ENCODE measurements around the gene MGLL. TPM values are rescaled to one million over a fixed set of nuclear protein-coding genes. Genes with fewer than 3 reads are reported as not detected.

Gene MGLL
- total RNA-seq, 4 donors from 2014 or later = 12.6 to 44.8 (median 32.3) TPM

DNA sequence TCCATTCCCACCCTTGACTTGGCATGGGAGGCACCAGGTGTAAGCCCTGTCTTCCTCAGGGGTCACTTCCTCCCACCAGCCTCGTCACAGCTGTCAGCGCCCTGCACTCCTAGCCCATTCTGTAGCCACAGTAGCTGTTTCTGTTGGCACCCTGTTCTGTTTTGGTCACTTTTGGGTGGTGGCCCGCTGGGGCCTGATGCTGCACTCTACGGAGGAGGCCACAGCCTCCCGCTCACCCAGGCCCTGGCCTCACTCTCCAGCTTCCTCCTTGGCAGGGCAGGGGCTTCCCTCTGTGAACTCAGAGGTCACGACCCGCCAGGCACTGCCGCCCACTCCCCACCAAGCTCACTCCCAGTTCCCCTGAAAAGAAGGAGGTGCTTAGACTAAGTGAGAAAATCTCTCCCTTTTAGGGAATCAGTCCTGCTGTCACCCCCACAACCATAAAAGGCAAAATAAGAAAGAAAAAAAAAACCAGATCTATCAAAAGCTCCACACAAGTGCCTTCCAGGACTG lies 68.4 kb downstream of the MGLL start:
- intact Hi-C loops (cut with DNase I; ENCODE audit: low total_unique reads) = no loop called here
- H3K4me1 ChIP-seq = peaks cover 0 to 7% of the 10 kb centered on the region in 2 donors
- no peaks in the 10 kb centered on the region for H3K27me3 ChIP-seq
- H3K36me3 ChIP-seq = no peaks in the 10 kb centered on the region
- TF ChIP-seq POLR2A (IDR thresholded peaks at IDR 0.05) = no peak
- TF ChIP-seq, protein P1, sequence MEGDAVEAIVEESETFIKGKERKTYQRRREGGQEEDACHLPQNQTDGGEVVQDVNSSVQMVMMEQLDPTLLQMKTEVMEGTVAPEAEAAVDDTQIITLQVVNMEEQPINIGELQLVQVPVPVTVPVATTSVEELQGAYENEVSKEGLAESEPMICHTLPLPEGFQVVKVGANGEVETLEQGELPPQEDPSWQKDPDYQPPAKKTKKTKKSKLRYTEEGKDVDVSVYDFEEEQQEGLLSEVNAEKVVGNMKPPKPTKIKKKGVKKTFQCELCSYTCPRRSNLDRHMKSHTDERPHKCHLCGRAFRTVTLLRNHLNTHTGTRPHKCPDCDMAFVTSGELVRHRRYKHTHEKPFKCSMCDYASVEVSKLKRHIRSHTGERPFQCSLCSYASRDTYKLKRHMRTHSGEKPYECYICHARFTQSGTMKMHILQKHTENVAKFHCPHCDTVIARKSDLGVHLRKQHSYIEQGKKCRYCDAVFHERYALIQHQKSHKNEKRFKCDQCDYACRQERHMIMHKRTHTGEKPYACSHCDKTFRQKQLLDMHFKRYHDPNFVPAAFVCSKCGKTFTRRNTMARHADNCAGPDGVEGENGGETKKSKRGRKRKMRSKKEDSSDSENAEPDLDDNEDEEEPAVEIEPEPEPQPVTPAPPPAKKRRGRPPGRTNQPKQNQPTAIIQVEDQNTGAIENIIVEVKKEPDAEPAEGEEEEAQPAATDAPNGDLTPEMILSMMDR (IDR thresholded peaks at IDR 0.05) = no peak
- no peak for DNase-seq
- H3K9me3 ChIP-seq = no peaks in the 10 kb centered on the region
- H3K27ac ChIP-seq = no peak overlapping the region
- no peak overlapping the region for H3K4me3 ChIP-seq

DNA sequence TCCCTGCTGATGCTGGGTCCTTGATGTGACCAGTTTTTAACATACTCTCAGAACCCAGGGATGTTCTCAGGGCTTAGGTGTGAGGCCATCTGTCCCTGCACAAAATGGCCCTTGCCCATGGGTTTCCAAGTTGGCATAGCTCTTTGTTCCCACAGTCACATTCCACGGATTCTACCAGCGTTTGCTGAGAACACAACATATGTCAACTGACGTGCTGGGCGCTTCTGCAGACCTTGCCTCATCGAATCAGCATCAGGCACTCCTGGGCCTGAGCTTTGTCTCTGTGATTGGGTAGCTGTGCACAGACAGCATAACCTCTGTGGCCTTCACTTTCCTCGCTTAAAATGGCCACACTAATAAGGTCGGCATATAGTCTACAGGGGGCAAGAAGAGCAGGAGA lies 69.0 kb downstream of the MGLL start:
- no peaks in the 10 kb centered on the region for H3K27me3 ChIP-seq
- H3K4me3 ChIP-seq = no peak overlapping the region
- TF ChIP-seq POLR2A (IDR thresholded peaks at IDR 0.05) = no peak
- TF ChIP-seq, protein P1 (IDR thresholded peaks at IDR 0.05) = no peak
- no peak for DNase-seq
- no peaks in the 10 kb centered on the region for H3K9me3 ChIP-seq
- H3K36me3 ChIP-seq = no peaks in the 10 kb centered on the region
- peaks cover 0 to 7% of the 10 kb centered on the region in 2 donors for H3K4me1 ChIP-seq
- no peak overlapping the region for H3K27ac ChIP-seq
- intact Hi-C loops (cut with DNase I; ENCODE audit: low total_unique reads) = no loop called here

DNA sequence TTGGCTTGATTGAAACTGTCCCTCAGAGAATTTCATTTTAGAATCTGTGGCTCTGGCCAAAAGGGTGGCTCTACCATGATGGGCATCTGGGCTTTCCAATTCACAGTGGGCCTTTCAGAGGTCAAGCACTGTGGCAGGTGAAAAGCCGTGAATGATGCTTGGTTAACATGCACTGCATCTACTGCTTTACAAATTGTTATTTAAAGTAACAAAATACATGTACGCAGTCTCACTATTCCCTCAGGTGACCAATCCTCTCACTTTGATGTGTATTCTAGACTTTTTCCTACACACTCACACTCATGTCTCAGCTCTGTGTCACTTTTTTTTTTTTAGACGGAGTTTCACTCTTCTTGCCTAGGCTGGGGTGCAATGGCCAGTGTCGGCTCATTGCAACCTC lies 70.5 kb downstream of the MGLL start:
- Histone ChIP-seq H3K9me3 (no peaks in the 10 kb centered on the region), H3K4me3 (no peak overlapping the region), H3K4me1 (peaks cover 0 to 12% of the 10 kb centered on the region in 2 donors), H3K27me3 (no peaks in the 10 kb centered on the region), H3K27ac (no peak overlapping the region), H3K36me3 (no peaks in the 10 kb centered on the region)
- no peak for DNase-seq
- TF ChIP-seq, protein P1 (IDR thresholded peaks at IDR 0.05) = no peak
- no peak for TF ChIP-seq POLR2A (IDR thresholded peaks at IDR 0.05)
- intact Hi-C loops (cut with DNase I; ENCODE audit: low total_unique reads) = no loop called here

DNA sequence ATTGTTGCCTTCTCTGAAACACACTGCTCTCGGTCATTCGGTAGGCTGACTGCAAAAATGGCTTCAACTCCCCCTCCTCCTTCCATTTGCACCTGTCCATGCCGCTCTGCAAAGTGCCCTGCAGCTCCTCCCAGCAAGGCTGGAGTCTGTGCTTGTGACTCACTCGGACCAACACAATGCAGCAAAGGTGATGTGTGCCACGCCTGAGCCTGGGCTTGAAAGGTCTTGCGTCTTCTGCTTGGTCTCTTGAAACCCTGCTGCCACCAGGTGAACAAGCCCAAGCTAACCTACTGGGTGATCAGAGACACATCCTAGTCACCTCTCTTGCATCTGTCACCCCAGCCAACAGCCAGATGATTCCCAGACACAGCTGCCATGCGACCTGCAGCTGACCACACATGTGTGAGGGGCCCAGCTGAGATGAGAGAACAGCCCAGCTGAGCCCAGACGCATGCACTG lies 71.1 kb downstream of the MGLL start:
- H3K4me1 ChIP-seq = peaks cover 0 to 12% of the 10 kb centered on the region in 2 donors
- TF ChIP-seq, protein P1 (IDR thresholded peaks at IDR 0.05) = no peak

DNA sequence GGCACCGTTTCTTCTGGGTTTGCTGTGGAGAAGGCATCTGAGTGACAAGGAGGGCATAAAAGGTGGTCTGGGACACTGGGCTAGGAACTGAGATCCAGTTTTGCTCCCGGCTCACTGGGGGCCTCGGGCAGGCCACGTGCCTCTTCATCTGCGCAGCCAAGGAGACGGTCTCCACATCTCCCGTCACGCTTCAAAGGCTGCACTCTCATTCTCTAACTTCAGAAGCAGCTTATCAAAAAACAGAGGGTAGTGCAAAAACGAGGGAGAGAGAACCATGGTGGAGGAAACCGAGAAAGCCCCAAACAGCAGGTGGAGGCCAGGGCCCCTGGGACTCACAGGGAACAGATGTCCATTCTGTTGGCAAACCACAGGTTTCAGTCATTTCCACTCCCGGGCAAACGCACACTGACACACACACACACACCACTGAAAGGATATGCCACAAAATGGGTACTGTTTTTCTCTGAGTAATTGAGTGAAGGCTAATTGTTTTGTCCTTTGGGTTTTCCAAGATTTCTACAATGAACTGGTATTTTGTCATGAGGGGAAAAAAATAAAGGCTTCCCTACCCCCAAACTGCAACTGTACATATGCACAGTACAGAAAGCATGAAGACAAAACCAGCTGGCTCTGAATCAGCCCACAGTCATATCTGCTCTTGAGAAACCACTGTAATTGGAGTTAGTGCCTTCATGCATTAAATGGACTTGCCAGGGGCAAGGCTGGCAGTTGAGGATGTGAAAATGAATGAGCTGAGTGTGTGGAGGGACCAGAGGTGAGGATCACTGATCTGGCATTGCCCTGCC lies 71.9 kb downstream of the MGLL start:
- peaks cover 0 to 12% of the 10 kb centered on the region in 2 donors for H3K4me1 ChIP-seq
- intact Hi-C loops (cut with DNase I; ENCODE audit: low total_unique reads) = no loop called here

More for the DNA sequence above, 71.1 kb downstream of the MGLL start:
- no peaks in the 10 kb centered on the region for H3K9me3 ChIP-seq
- no peaks in the 10 kb centered on the region for H3K36me3 ChIP-seq
- DNase-seq = no peak
- H3K27ac ChIP-seq = no peak overlapping the region
- H3K27me3 ChIP-seq = no peaks in the 10 kb centered on the region
- H3K4me3 ChIP-seq = no peak overlapping the region
- intact Hi-C loops (cut with DNase I; ENCODE audit: low total_unique reads) = no loop called here

More for the DNA sequence above, 71.9 kb downstream of the MGLL start:
- H3K36me3 ChIP-seq = no peaks in the 10 kb centered on the region
- no peaks in the 10 kb centered on the region for H3K9me3 ChIP-seq
- no peak overlapping the region for H3K27ac ChIP-seq
- DNase-seq = no peak
- TF ChIP-seq, protein P1 (IDR thresholded peaks at IDR 0.05) = no peak
- no peak for TF ChIP-seq POLR2A (IDR thresholded peaks at IDR 0.05)
- H3K27me3 ChIP-seq = no peaks in the 10 kb centered on the region
- H3K4me3 ChIP-seq = no peak overlapping the region
